NB4 (cell line): Measurements from ENCODE around the gene SDF2L1.
"Not testable (repeated sequence)": the region's sequence is repeated elsewhere in the genome, so short reads cannot be mapped to it uniquely, and the experiment has no call there.

Experiments
- DNase-seq: peaks from one replicate; pipeline ENCODE4 v3.0.0; 2010; ENCODE audit warnings: low read depth
- H3K4me3 ChIP-seq: one replicate; pipeline ENCODE4 v1.5.1; 2011; ENCODE audit warnings: mild to moderate bottlenecking, low read depth, low read length, moderate library complexity
- CTCF ChIP-seq: IDR thresholded peaks from one replicate; pipeline ENCODE4 v1.5.1; 2012; ENCODE audit warnings: low read depth, low read length
- MAX ChIP-seq: IDR thresholded peaks from 2 replicates; pipeline ENCODE4 v1.6.1; 2011; ENCODE audit warnings: low read depth, low read length
- MYC ChIP-seq: IDR thresholded peaks from 2 replicates; pipeline ENCODE4 v1.6.1; 2011; ENCODE audit warnings: low read depth, low read length
- POLR2A ChIP-seq: IDR thresholded peaks from 2 replicates; pipeline ENCODE4 v1.6.1; 2011; ENCODE audit warnings: mild to moderate bottlenecking; ENCODE audit not compliant: insufficient read length; ENCODE audit errors: extremely low read depth

Gene SDF2L1

GRCh38 chr22:21690401-21690801, 48.3 kb downstream of the SDF2L1 start:
- DNase-seq, result no peak
- H3K4me3 ChIP-seq, result no peak overlapping the region
- TF ChIP-seq MAX, result no peak
- no peak for TF ChIP-seq POLR2A
- TF ChIP-seq CTCF, result no peak
- TF ChIP-seq MYC, result no peak

GRCh38 chr22:21691816-21692215, 49.7 kb downstream of the SDF2L1 start:
- TF ChIP-seq POLR2A (no peak), MAX (no peak), CTCF (no peak), MYC (no peak)
- H3K4me3 ChIP-seq, result no peak overlapping the region
- no peak for DNase-seq

GRCh38 chr22:21692856-21693255, 50.8 kb downstream of the SDF2L1 start:
- DNase-seq, H3K4me3 ChIP-seq: not testable (repeated sequence)

GRCh38 chr22:21693333-21693998, 51.4 kb downstream of the SDF2L1 start:
- TF ChIP-seq MYC, result no peak
- no peak overlapping the region for H3K4me3 ChIP-seq
- no peak for DNase-seq
